HEK293 (cell line): ENCODE results near the gene SAMM50.

Experiments
- CTCF ChIP-seq: fragments of 450-650 bp; formaldehyde crosslinking; IDR thresholded peaks from 2 replicates; pipeline ENCODE4 v1.5.1; 2016; ENCODE audit warnings: missing biosample characterization, missing genetic modification characterization
- KLF8 ChIP-seq: fragments of 450-650 bp; formaldehyde crosslinking; IDR thresholded peaks from 2 replicates; pipeline ENCODE4 v1.5.1; 2016; ENCODE audit warnings: missing biosample characterization, missing genetic modification characterization
- YY1 ChIP-seq: fragments of 450-650 bp; formaldehyde crosslinking; IDR thresholded peaks from 2 replicates; pipeline ENCODE4 v1.5.1; 2018; ENCODE audit warnings: missing biosample characterization, missing genetic modification characterization
- ZNF138 ChIP-seq: fragments of 450-650 bp; formaldehyde crosslinking; IDR thresholded peaks from 2 replicates; pipeline ENCODE4 v1.5.1; 2016; ENCODE audit warnings: missing biosample characterization, missing genetic modification characterization, borderline replicate concordance
- ZNF223 ChIP-seq: fragments of 450-650 bp; formaldehyde crosslinking; IDR thresholded peaks from 2 replicates; pipeline ENCODE4 v1.5.1; 2016; ENCODE audit warnings: missing biosample characterization, missing genetic modification characterization
- ZNF274 ChIP-seq, 2 experiments: fragments of 200-500 bp in 1 of 2; fragments of 450-650 bp in 1 of 2; sonication (Bioruptor generic) in 1 of 2; formaldehyde crosslinking in 1 of 2; IDR thresholded peaks; 2 replicates each; pipeline versions ENCODE4 v1.5.1 to v1.6.1; 2014 to 2016; ENCODE audit warnings: borderline replicate concordance in 1 of 2, inconsistent platforms in 1 of 2, low read length in 1 of 2, missing biosample characterization in 1 of 2, missing genetic modification characterization in 1 of 2
- ZNF324 ChIP-seq: fragments of 450-650 bp; formaldehyde crosslinking; IDR thresholded peaks from 2 replicates; pipeline ENCODE4 v1.5.1; 2016; ENCODE audit warnings: missing biosample characterization, missing genetic modification characterization
- ZNF830 ChIP-seq: fragments of 450-650 bp; IDR thresholded peaks from 2 replicates; pipeline ENCODE4 v1.5.0; 2018; ENCODE audit warnings: missing biosample characterization, missing genetic modification characterization, low read depth, mild to moderate bottlenecking, moderate library complexity
- ZSCAN23 ChIP-seq: fragments of 450-650 bp; formaldehyde crosslinking; IDR thresholded peaks from 2 replicates; pipeline ENCODE4 v1.5.1; 2016; ENCODE audit warnings: missing biosample characterization, missing genetic modification characterization
- TF ChIP-seq, protein P1 (sequence below): fragments of 450-650 bp; formaldehyde crosslinking; IDR thresholded peaks from 2 replicates; pipeline ENCODE4 v1.5.1; 2017; ENCODE audit warnings: missing biosample characterization, missing genetic modification characterization

DNA sequence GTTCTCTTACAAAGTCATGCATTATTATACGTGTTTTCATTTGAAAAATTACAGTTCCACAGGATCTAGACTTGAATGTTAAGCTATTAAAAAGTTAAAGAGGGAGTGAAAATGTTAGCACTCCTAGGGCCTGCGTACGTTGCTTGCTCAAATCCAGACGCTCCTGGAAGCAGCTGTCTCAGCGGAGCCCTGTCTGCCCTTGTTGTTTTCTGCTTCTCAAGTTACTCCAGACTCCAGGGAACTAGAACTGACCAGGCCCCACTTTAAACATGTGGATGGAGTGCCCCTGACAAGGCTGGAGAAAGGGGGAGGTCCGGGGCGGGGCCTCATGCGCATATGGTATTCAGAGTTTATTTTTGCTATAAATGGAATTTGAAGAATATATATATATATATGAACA, 78.5 kb downstream of the SAMM50 start:
- no peak for TF ChIP-seq ZNF830 (tag by site-specific recombination)
- no peak for TF ChIP-seq CTCF (tag by site-specific recombination)
- TF ChIP-seq ZNF274 (IDR thresholded peaks at IDR 0.05; ENCODE audit: low read length) = no peak
- no peak for TF ChIP-seq ZNF274 (tag by site-specific recombination; IDR thresholded peaks at IDR 0.05; ENCODE audit: borderline replicate concordance)
- no peak for TF ChIP-seq ZSCAN23 (tag by site-specific recombination)
- no peak for TF ChIP-seq ZNF138 (tag by site-specific recombination)
- TF ChIP-seq ZNF324 = no peak
- no peak for TF ChIP-seq YY1 (tag by site-specific recombination)
- TF ChIP-seq KLF8 (tag by site-specific recombination) = no peak
- TF ChIP-seq ZNF223 (tag by site-specific recombination) = no peak
- TF ChIP-seq, protein P1, sequence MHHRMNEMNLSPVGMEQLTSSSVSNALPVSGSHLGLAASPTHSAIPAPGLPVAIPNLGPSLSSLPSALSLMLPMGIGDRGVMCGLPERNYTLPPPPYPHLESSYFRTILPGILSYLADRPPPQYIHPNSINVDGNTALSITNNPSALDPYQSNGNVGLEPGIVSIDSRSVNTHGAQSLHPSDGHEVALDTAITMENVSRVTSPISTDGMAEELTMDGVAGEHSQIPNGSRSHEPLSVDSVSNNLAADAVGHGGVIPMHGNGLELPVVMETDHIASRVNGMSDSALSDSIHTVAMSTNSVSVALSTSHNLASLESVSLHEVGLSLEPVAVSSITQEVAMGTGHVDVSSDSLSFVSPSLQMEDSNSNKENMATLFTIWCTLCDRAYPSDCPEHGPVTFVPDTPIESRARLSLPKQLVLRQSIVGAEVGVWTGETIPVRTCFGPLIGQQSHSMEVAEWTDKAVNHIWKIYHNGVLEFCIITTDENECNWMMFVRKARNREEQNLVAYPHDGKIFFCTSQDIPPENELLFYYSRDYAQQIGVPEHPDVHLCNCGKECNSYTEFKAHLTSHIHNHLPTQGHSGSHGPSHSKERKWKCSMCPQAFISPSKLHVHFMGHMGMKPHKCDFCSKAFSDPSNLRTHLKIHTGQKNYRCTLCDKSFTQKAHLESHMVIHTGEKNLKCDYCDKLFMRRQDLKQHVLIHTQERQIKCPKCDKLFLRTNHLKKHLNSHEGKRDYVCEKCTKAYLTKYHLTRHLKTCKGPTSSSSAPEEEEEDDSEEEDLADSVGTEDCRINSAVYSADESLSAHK (tag by site-specific recombination) = no peak
